Measurements from ENCODE around the gene DPP10. TPM values are rescaled to one million over a fixed set of nuclear protein-coding genes. Genes with fewer than 3 reads are reported as not detected.

DPP10 gene
- total RNA-seq, 1 donor from 2014 or later, result 73.0 TPM

GRCh38 chr2:114550895-114551793, 108.7 kb downstream of the DPP10 start:
- Mint-ChIP-seq H3K27me3 (ENCODE audit: low read depth) (peaks cover 76% of the 10 kb centered on the region), H3K9me3 (no peaks in the 10 kb centered on the region), H3K4me3 (no peak overlapping the region), H3K4me1 (no peaks in the 10 kb centered on the region), H3K36me3 (no peaks in the 10 kb centered on the region), H3K27ac (no peak overlapping the region)
- peak in 1 of 2 experiments; percentile 41 for DNase-seq (ENCODE audit: low spot score in 2 of 2, unreplicated experiment in 2 of 2)
- peak; percentile 45 for TF ChIP-seq CTCF (IDR thresholded peaks at IDR 0.05; ENCODE audit: unreplicated experiment)

GRCh38 chr2:114553027-114553426, 110.6 kb downstream of the DPP10 start:
- H3K27me3 Mint-ChIP-seq (ENCODE audit: low read depth), result peaks cover 83% of the 10 kb centered on the region
- H3K9me3 Mint-ChIP-seq, result no peaks in the 10 kb centered on the region
- H3K27ac Mint-ChIP-seq, result no peak overlapping the region
- H3K4me3 Mint-ChIP-seq, result no peak overlapping the region
- H3K4me1 Mint-ChIP-seq, result no peaks in the 10 kb centered on the region
- H3K36me3 Mint-ChIP-seq, result no peaks in the 10 kb centered on the region
- TF ChIP-seq CTCF (IDR thresholded peaks at IDR 0.05; ENCODE audit: unreplicated experiment), result no peak
- DNase-seq (ENCODE audit: low spot score in 2 of 2, unreplicated experiment in 2 of 2), result no peak

- H3K4me3 Mint-ChIP-seq, result no peak overlapping the region
- H3K36me3 Mint-ChIP-seq, result no peaks in the 10 kb centered on the region
- no peak for DNase-seq (ENCODE audit: low spot score in 2 of 2, unreplicated experiment in 2 of 2)
- TF ChIP-seq CTCF (IDR thresholded peaks at IDR 0.05; ENCODE audit: unreplicated experiment), result no peak
- H3K4me1 Mint-ChIP-seq, result no peaks in the 10 kb centered on the region
- H3K27ac Mint-ChIP-seq, result no peak overlapping the region
- peaks cover 63% of the 10 kb centered on the region for H3K27me3 Mint-ChIP-seq (ENCODE audit: low read depth)
- H3K9me3 Mint-ChIP-seq, result peaks cover 5% of the 10 kb centered on the region
Measured at GRCh38 chr2:114569166-114569565, 126.7 kb downstream of the DPP10 start.

DNA sequence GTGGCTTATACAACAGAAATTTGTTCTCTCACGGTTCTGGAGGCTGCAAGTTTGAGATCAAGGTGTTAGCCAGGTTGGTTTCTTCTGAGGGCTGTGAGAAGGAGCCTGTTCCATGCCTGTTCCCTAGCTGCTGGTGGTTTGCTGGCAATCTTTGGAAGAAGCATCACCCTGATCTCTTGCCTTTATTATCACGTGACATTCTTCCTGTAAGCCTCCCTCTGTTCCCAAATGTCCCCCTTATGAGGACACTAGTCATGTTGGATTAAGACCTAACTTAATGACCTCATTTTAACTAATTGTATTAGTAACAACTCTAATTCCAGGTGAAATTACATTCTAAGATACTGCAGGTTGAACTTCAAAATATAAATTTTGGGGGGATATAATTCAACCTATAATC, 135.2 kb downstream of the DPP10 start:
- Mint-ChIP-seq H3K4me3 (no peak overlapping the region), H3K4me1 (peaks cover 21% of the 10 kb centered on the region), H3K27ac (no peak overlapping the region), H3K36me3 (no peaks in the 10 kb centered on the region), H3K9me3 (no peaks in the 10 kb centered on the region), H3K27me3 (ENCODE audit: low read depth) (peaks cover 60% of the 10 kb centered on the region)
- DNase-seq (ENCODE audit: low spot score in 2 of 2, unreplicated experiment in 2 of 2), result no peak
- TF ChIP-seq CTCF (IDR thresholded peaks at IDR 0.05; ENCODE audit: unreplicated experiment), result no peak

DNA sequence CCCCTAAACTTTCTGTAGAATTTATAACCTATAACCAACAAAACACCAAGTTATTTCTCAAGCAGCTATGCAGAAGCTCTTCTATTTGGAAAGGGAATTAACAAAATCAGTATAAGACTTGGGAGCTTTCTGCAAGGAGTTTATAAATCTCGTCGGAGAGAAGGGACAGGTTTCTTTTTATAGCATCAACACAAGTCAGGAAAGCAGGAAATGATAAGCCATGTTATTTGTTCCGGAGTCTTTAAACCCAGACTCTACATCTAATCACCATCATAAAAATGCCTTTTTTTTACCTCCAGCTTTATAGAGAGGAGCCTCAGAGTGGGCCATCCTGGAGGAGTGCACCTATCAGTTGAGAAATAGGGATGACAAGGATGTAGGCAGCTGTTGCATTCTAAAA, 137.1 kb downstream of the DPP10 start:
- H3K4me3 Mint-ChIP-seq, result no peak overlapping the region
- peaks cover 50% of the 10 kb centered on the region for H3K27me3 Mint-ChIP-seq (ENCODE audit: low read depth)
- DNase-seq (ENCODE audit: low spot score in 2 of 2, unreplicated experiment in 2 of 2), result no peak
- TF ChIP-seq CTCF (IDR thresholded peaks at IDR 0.05; ENCODE audit: unreplicated experiment), result no peak
- no peaks in the 10 kb centered on the region for H3K36me3 Mint-ChIP-seq
- no peak overlapping the region for H3K27ac Mint-ChIP-seq
- H3K9me3 Mint-ChIP-seq, result no peaks in the 10 kb centered on the region
- peaks cover 21% of the 10 kb centered on the region for H3K4me1 Mint-ChIP-seq
